ENCODE data around the gene HDDC2.

DNA sequence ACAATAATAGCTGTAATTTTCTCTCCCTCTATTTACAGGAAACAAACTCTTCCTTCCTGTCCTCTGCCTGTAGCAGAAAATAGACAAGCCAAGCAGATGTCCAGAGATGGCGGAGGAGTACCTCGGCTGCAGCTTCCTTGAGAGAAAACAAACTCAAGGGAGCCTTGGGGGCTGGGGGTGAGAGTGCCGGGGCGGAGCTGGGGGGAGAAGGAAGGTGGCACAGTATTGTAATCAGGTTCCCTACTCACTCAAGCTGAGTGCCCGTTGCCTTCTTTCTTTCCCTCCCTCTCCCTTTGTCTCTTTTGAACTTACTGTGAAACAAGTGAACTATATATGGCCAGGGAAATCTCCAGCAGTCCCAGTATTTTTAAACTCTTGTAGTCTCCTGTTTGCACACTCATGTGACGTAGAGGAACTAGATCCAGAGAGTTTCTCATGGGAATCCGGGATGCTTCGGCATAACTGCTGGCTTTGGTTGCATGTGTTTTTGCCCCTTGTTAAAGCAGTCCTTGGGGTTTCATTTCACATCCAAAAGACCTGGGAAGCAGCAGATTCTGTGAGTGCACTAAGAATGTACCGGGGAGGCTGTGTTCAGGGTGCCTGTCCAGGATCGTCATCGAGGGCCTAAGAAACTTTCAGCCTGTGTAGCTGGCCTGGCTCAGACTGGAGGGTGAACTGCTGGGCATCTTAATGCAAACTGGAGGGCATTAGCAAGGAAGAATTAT lies 44.6 kb upstream of the HDDC2 start:
- no peak for TF ChIP-seq EZH2 (IDR thresholded peaks at IDR 0.05; ENCODE audit: low read length, unreplicated experiment)
- TF ChIP-seq, protein P1, sequence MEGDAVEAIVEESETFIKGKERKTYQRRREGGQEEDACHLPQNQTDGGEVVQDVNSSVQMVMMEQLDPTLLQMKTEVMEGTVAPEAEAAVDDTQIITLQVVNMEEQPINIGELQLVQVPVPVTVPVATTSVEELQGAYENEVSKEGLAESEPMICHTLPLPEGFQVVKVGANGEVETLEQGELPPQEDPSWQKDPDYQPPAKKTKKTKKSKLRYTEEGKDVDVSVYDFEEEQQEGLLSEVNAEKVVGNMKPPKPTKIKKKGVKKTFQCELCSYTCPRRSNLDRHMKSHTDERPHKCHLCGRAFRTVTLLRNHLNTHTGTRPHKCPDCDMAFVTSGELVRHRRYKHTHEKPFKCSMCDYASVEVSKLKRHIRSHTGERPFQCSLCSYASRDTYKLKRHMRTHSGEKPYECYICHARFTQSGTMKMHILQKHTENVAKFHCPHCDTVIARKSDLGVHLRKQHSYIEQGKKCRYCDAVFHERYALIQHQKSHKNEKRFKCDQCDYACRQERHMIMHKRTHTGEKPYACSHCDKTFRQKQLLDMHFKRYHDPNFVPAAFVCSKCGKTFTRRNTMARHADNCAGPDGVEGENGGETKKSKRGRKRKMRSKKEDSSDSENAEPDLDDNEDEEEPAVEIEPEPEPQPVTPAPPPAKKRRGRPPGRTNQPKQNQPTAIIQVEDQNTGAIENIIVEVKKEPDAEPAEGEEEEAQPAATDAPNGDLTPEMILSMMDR (conservative IDR thresholded peaks at IDR 0.05; ENCODE audit: low read depth, low read length), result no peak
